ENCODE results near the gene KRTAP10-4.
"Not testable (repeated sequence)": the region's sequence is repeated elsewhere in the genome, so short reads cannot be mapped to it uniquely, and the experiment has no call there.

Gene KRTAP10-4

DNA sequence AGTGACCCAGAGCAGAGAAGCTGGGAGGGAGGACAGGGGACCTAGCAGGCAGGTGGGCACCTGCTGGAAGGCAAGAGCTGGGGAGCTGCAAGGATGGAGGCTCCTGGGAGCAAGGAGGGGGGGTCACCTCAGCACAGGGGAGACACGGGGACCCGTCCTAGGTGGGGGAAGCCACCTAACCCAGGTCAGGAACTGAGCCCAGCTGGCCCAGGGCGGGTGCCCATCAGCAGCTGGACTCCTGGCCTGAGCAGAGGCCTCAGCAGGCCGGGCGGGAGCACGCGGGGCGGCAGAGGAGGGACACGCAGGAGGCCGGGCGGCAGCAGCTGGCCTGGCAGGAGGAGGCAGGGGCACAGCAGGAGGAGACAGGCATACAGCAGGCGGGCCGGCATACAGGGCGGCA lies 34.5 kb upstream of the KRTAP10-4 start:
- H3K9me3 ChIP-seq (ENCODE audit: control insufficient read depth, insufficient read depth, low read depth, low read length): peaks cover 12% of the 10 kb centered on the region

DNA sequence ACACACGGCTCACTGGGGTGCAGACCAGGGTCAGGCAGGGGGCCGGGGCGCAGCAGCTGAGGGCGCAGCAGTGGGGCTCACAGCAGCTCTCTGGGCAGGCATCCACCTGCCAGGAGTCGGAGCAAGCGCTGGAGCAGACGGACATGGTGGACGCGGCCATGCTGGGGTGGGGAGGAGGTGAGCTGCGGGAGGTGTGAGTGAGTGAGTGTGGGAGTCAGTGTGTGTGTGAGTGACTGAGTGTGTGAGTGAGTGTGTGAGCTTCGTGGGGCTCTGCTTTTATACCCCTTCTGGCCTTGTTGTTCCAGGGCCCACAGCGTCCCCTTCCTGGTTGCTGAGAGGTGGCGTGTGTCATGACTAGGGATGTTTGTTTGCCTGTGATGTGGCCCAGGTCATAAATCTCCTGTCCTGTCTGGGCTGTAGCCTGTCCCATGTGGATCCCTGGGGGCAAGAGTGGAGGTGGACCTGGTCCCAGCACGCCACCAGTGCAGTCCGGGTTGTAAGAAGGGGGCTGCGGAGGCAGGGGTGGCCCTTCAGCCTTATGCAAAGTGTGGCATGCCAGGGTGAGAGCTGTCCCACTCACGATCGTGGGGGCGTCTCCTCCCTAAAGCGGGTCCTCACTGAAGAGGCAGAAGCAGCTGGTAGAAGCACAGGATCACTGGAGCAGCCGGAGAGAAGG lies 33.4 kb upstream of the KRTAP10-4 start, which contains the start of gene KRTAP10-1:
TSS of gene KRTAP10-1 (minus strand) at position 205 of the 676 bp plus-strand sequence. CDS start at position 160, 45 bp downstream.
- Histone ChIP-seq H3K9ac (ENCODE audit: low read length) (no peak within 1 kb of the TSS), H3K4me1 (ENCODE audit: control insufficient read depth, insufficient read depth, low read length) (no peaks in the 10 kb centered on the region), H3K27me3 (ENCODE audit: control insufficient read depth, insufficient read depth, low read length) (no peaks in the 10 kb centered on the region), H3K36me3 (ENCODE audit: control insufficient read depth, insufficient read depth, low read length) (no peaks in the 10 kb centered on the region), H3K9me3 (ENCODE audit: control insufficient read depth, insufficient read depth, low read depth, low read length) (peaks cover 10% of the 10 kb centered on the region), H3K4me3 (ENCODE audit: low read depth, low read length) (no peak within 1 kb of the TSS), H3K27ac (ENCODE audit: low read depth, low read length) (no peak within 1 kb of the TSS)

More for the DNA sequence above, 34.5 kb upstream of the KRTAP10-4 start:
- H3K9ac ChIP-seq (ENCODE audit: low read length): no peak overlapping the region
- H3K4me3 ChIP-seq (ENCODE audit: low read depth, low read length): no peak overlapping the region
- H3K27ac ChIP-seq (ENCODE audit: low read depth, low read length): no peak overlapping the region
- H3K4me1 ChIP-seq (ENCODE audit: control insufficient read depth, insufficient read depth, low read length): no peaks in the 10 kb centered on the region
- no peaks in the 10 kb centered on the region for H3K27me3 ChIP-seq (ENCODE audit: control insufficient read depth, insufficient read depth, low read length)
- no peaks in the 10 kb centered on the region for H3K36me3 ChIP-seq (ENCODE audit: control insufficient read depth, insufficient read depth, low read length)

GRCh38 chr21:44540741-44541288 lies 32.7 kb upstream of the KRTAP10-4 start:
- Histone ChIP-seq H3K27ac (ENCODE audit: low read depth, low read length) (no peak overlapping the region), H3K27me3 (ENCODE audit: control insufficient read depth, insufficient read depth, low read length) (no peaks in the 10 kb centered on the region), H3K36me3 (ENCODE audit: control insufficient read depth, insufficient read depth, low read length) (no peaks in the 10 kb centered on the region), H3K4me3 (ENCODE audit: low read depth, low read length) (no peak overlapping the region), H3K9me3 (ENCODE audit: control insufficient read depth, insufficient read depth, low read depth, low read length) (peaks cover 10% of the 10 kb centered on the region), H3K4me1 (ENCODE audit: control insufficient read depth, insufficient read depth, low read length) (no peaks in the 10 kb centered on the region), H3K9ac (ENCODE audit: low read length) (no peak overlapping the region)

DNA sequence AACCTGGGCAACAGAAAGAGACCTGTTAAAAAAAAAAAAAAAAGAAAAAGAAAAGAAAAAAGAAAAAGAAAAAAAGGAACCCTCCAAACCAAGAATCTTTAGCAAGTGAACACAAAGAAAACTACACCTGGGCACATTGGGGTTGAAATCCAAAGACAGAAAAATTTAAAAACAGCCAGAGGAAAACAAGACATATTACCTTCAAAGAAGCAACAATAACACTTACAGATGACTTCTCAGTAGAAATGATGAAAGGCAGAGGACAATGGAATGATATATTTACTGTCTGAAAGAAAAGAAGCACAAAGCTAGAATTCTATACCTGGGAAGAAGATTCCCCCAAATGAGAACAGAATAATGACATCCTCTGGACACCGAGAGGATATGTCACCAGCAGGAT lies 30.8 kb upstream of the KRTAP10-4 start:
- H3K4me3 ChIP-seq (ENCODE audit: low read depth, low read length): no peak overlapping the region
- H3K27me3 ChIP-seq (ENCODE audit: control insufficient read depth, insufficient read depth, low read length): no peaks in the 10 kb centered on the region
- peaks cover 2% of the 10 kb centered on the region for H3K4me1 ChIP-seq (ENCODE audit: control insufficient read depth, insufficient read depth, low read length)
- H3K9me3 ChIP-seq (ENCODE audit: control insufficient read depth, insufficient read depth, low read depth, low read length): peaks cover 10% of the 10 kb centered on the region
- no peaks in the 10 kb centered on the region for H3K36me3 ChIP-seq (ENCODE audit: control insufficient read depth, insufficient read depth, low read length)
- H3K9ac ChIP-seq (ENCODE audit: low read length): no peak overlapping the region
- H3K27ac ChIP-seq (ENCODE audit: low read depth, low read length): no peak overlapping the region

- Histone ChIP-seq H3K36me3 (ENCODE audit: control insufficient read depth, insufficient read depth, low read length) (no peaks in the 10 kb centered on the region), H3K4me1 (ENCODE audit: control insufficient read depth, insufficient read depth, low read length) (peaks cover 20% of the 10 kb centered on the region), H3K4me3 (ENCODE audit: low read depth, low read length) (no peak overlapping the region), H3K9me3 (ENCODE audit: control insufficient read depth, insufficient read depth, low read depth, low read length) (peaks cover 10% of the 10 kb centered on the region), H3K27ac (ENCODE audit: low read depth, low read length) (no peak overlapping the region), H3K27me3 (ENCODE audit: control insufficient read depth, insufficient read depth, low read length) (no peaks in the 10 kb centered on the region), H3K9ac (ENCODE audit: low read length) (no peak overlapping the region)
These were observed 29.0 kb upstream of the KRTAP10-4 start for GRCh38 chr21:44544566-44544965.

- Histone ChIP-seq H3K4me1 (ENCODE audit: control insufficient read depth, insufficient read depth, low read length) (peaks cover 49% of the 10 kb centered on the region), H3K27ac (ENCODE audit: low read depth, low read length) (peak overlapping the region; percentile 68), H3K36me3 (ENCODE audit: control insufficient read depth, insufficient read depth, low read length) (no peaks in the 10 kb centered on the region), H3K27me3 (ENCODE audit: control insufficient read depth, insufficient read depth, low read length) (no peaks in the 10 kb centered on the region), H3K9ac (ENCODE audit: low read length) (no peak overlapping the region), H3K4me3 (ENCODE audit: low read depth, low read length) (no peak overlapping the region), H3K9me3 (ENCODE audit: control insufficient read depth, insufficient read depth, low read depth, low read length) (peaks cover 8% of the 10 kb centered on the region)
These were observed 25.7 kb upstream of the KRTAP10-4 start for GRCh38 chr21:44547656-44548331.

DNA sequence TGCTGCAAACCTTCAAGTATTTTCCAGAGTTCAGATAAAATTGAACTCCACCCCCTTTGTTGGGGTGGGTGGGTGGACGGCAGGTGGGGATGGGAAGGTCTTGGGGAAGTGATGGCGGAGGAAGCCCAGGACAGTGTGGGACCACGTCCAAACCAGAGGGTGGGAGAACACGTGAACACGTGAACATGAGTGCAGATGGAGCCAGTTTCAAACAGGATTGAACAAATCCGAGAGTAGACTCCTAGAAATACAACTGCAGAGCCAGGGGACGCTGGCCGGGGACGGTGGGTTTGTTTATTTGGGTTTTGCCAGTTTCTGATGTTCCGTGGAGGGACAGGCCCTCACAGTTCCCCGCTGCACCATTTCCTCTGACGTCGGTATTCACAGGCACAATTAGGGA lies 25.1 kb upstream of the KRTAP10-4 start:
- Histone ChIP-seq H3K27me3 (ENCODE audit: control insufficient read depth, insufficient read depth, low read length) (no peaks in the 10 kb centered on the region), H3K36me3 (ENCODE audit: control insufficient read depth, insufficient read depth, low read length) (no peaks in the 10 kb centered on the region), H3K9me3 (ENCODE audit: control insufficient read depth, insufficient read depth, low read depth, low read length) (0 out of 2 replicates have a peak, but pooled peaks cover 4% of the 10 kb centered on the region), H3K9ac (ENCODE audit: low read length) (peak overlapping the region; percentile 55), H3K4me3 (ENCODE audit: low read depth, low read length) (no peak overlapping the region), H3K27ac (ENCODE audit: low read depth, low read length) (peak overlapping the region; percentile 68), H3K4me1 (ENCODE audit: control insufficient read depth, insufficient read depth, low read length) (peaks cover 51% of the 10 kb centered on the region)

- Histone ChIP-seq H3K27ac (ENCODE audit: low read depth, low read length) (peak overlapping the region; percentile 68), H3K4me1 (ENCODE audit: control insufficient read depth, insufficient read depth, low read length) (peaks cover 51% of the 10 kb centered on the region), H3K9ac (ENCODE audit: low read length) (peak overlapping the region; percentile 55), H3K9me3 (ENCODE audit: control insufficient read depth, insufficient read depth, low read depth, low read length) (no peaks in the 10 kb centered on the region), H3K27me3 (ENCODE audit: control insufficient read depth, insufficient read depth, low read length) (no peaks in the 10 kb centered on the region), H3K4me3 (ENCODE audit: low read depth, low read length) (0 out of 2 replicates have a peak overlapping the region, but pooled peaks have one; percentile 6), H3K36me3 (ENCODE audit: control insufficient read depth, insufficient read depth, low read length) (no peaks in the 10 kb centered on the region)
These were observed 24.6 kb upstream of the KRTAP10-4 start for GRCh38 chr21:44548922-44549321.

DNA sequence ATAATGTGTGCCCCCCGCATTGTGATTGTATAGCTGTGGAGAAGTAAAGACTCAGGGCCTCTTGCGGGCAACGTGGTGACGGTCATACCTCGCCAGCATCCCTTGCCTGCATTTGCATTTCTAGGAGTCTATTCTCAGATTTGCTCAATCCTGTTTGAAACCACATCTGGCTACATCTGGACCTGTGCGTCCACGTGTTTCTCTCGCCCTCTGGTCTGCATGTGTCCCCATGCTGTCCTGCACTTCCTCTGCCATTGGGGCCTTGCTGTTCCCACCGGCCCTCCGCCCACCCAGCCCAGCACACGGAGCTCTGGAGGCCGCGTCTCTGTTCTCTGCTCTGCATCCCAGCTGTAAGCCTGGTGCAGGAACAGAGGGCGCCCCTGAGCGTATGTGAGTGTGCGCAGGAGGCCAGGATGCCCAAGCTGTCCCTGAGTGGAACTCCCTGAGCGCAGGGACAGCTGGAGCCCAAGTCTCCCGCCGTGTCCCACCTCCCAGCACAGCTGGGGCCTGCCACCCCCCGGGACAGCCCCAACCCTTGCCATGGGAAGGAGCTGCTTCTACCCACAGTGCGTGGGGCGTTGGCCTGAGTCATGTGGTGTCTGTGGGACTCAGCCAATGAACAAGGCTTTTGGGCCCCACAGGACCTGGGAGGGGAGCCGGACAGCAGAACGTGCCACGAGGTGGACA lies 23.9 kb upstream of the KRTAP10-4 start:
- Histone ChIP-seq H3K9ac (ENCODE audit: low read length) (peak overlapping the region; percentile 55), H3K27me3 (ENCODE audit: control insufficient read depth, insufficient read depth, low read length) (no peaks in the 10 kb centered on the region), H3K4me1 (ENCODE audit: control insufficient read depth, insufficient read depth, low read length) (peaks cover 51% of the 10 kb centered on the region), H3K4me3 (ENCODE audit: low read depth, low read length) (no peak overlapping the region), H3K36me3 (ENCODE audit: control insufficient read depth, insufficient read depth, low read length) (no peaks in the 10 kb centered on the region), H3K27ac (ENCODE audit: low read depth, low read length) (peak overlapping the region; percentile 68), H3K9me3 (ENCODE audit: control insufficient read depth, insufficient read depth, low read depth, low read length) (no peaks in the 10 kb centered on the region)

DNA sequence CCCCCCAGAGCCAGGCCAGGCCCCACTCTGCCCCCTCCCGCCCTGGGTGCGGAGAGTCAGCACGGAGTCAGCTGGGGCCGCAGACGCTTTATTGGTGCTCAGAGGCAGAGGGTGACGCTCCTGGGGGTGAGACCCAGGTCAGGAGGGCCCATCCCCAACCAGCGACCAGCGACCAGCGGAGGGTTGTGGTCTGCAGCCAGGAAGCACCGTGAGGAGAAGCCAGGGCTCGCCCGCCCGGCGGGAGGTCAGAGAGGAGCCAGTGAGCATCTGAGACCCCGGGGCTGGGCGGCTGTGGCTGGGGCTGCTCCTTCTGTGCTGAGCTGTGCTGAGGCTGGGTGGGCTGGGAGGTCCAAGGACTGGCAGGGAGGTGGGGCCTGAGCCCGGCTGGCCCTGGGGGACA lies 23.2 kb upstream of the KRTAP10-4 start:
- 0 out of 2 replicates have a peak overlapping the region, but pooled peaks have one; percentile 68 for H3K27ac ChIP-seq (ENCODE audit: low read depth, low read length)
- H3K9me3 ChIP-seq (ENCODE audit: control insufficient read depth, insufficient read depth, low read depth, low read length); H3K9ac ChIP-seq (ENCODE audit: low read length); H3K4me3 ChIP-seq (ENCODE audit: low read depth, low read length); H3K27me3 ChIP-seq (ENCODE audit: control insufficient read depth, insufficient read depth, low read length); H3K36me3 ChIP-seq (ENCODE audit: control insufficient read depth, insufficient read depth, low read length): not testable (repeated sequence)
- peaks cover 51% of the 10 kb centered on the region for H3K4me1 ChIP-seq (ENCODE audit: control insufficient read depth, insufficient read depth, low read length)
